Type B pancreatic cell (in vitro differentiated cells): ENCODE measurements around the gene GRIN2B. TPM values are rescaled to one million over a fixed set of nuclear protein-coding genes. Genes with fewer than 3 reads are reported as not detected.

Source experiments
- DNase-seq: peaks from one replicate; pipeline ENCODE4 v3.0.0; 2021; ENCODE audit warnings: mixed read lengths; ENCODE audit not compliant: unreplicated experiment; ENCODE audit errors: extremely low spot score
- H3K27ac Mint-ChIP-seq: 2 replicates; pipeline ENCODE4 v1.8.0; 2021; ENCODE audit warnings: mild to moderate bottlenecking, mixed read lengths
- H3K27me3 Mint-ChIP-seq: 2 replicates; pipeline ENCODE4 v1.8.0; 2021; ENCODE audit warnings: mixed read lengths
- H3K36me3 Mint-ChIP-seq: 2 replicates; pipeline ENCODE4 v1.8.0; 2021; ENCODE audit warnings: mixed read lengths
- H3K4me1 Mint-ChIP-seq: one replicate; pipeline ENCODE4 v1.8.0; 2021; ENCODE audit warnings: mixed read lengths; ENCODE audit not compliant: unreplicated experiment
- H3K4me3 Mint-ChIP-seq: 2 replicates; pipeline ENCODE4 v1.8.0; 2021; ENCODE audit warnings: mild to moderate bottlenecking, mixed read lengths
- H3K9me3 Mint-ChIP-seq: 2 replicates; pipeline ENCODE4 v1.8.0; 2021; ENCODE audit warnings: mixed read lengths
- total RNA-seq: library from RNA; stranded (reverse); gene quantifications from 2 replicates; pipeline ENCODE4 v1.2.1, GENCODE V29; 2021; ENCODE audit warnings: low replicate concordance
- TF ChIP-seq, protein P1 (sequence below): fragments of 200-600 bp; sonication (generic); conservative IDR thresholded peaks from 2 replicates; pipeline ENCODE4 v1.5.0; 2021; ENCODE audit warnings: antibody characterized with exemption, mild to moderate bottlenecking

GRIN2B gene
- total RNA-seq, 1 donor from 2014 or later = 1.6 TPM

DNA sequence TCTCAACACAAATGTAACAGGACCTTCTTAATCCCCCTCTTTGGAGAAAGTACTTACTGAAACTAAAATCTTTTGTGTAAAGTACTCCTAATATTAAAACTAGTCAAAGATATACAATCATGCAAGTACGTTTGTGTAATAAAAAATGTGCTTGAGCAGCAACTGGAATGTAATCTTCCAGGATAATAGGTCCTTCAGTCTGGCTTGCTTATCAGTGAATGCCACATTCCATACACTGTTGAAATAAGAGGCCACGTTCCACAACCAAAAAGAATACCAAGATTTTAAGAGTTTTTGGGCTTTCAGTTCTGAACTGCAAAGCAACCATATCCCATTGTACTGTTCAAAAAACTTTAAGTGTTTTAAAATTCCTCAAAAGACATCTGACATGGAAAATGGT, 26.2 kb upstream of the GRIN2B start:
- Mint-ChIP-seq H3K4me3 (no peak overlapping the region), H3K9me3 (peaks cover 13% of the 10 kb centered on the region), H3K36me3 (no peaks in the 10 kb centered on the region), H3K4me1 (no peaks in the 10 kb centered on the region), H3K27me3 (peaks cover 24% of the 10 kb centered on the region), H3K27ac (no peak overlapping the region)
- no peak for DNase-seq
- TF ChIP-seq, protein P1, sequence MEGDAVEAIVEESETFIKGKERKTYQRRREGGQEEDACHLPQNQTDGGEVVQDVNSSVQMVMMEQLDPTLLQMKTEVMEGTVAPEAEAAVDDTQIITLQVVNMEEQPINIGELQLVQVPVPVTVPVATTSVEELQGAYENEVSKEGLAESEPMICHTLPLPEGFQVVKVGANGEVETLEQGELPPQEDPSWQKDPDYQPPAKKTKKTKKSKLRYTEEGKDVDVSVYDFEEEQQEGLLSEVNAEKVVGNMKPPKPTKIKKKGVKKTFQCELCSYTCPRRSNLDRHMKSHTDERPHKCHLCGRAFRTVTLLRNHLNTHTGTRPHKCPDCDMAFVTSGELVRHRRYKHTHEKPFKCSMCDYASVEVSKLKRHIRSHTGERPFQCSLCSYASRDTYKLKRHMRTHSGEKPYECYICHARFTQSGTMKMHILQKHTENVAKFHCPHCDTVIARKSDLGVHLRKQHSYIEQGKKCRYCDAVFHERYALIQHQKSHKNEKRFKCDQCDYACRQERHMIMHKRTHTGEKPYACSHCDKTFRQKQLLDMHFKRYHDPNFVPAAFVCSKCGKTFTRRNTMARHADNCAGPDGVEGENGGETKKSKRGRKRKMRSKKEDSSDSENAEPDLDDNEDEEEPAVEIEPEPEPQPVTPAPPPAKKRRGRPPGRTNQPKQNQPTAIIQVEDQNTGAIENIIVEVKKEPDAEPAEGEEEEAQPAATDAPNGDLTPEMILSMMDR = no peak

DNA sequence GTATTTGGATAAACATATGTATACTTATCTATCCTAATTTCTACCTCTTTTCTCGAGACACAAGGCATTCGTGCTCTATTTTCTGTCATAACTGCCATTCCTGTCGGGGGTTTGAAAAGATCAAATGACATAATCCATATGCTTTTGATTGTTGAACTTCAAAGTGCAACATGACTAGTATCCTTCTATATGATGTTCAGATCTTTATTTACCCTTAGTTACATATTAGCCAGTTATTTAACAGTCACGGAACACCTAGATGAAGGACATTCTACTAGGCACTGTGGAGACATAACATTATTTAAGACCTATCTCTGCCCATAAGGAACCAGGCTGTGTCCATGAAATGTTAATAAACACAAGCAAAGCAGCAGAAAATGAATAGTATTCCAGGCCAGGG, 11.2 kb upstream of the GRIN2B start:
- DNase-seq = no peak
- H3K36me3 Mint-ChIP-seq = no peaks in the 10 kb centered on the region
- no peaks in the 10 kb centered on the region for H3K4me1 Mint-ChIP-seq
- no peak overlapping the region for H3K4me3 Mint-ChIP-seq
- peaks cover 23% of the 10 kb centered on the region for H3K27me3 Mint-ChIP-seq
- TF ChIP-seq, protein P1 = no peak
- no peaks in the 10 kb centered on the region for H3K9me3 Mint-ChIP-seq
- no peak overlapping the region for H3K27ac Mint-ChIP-seq

DNA sequence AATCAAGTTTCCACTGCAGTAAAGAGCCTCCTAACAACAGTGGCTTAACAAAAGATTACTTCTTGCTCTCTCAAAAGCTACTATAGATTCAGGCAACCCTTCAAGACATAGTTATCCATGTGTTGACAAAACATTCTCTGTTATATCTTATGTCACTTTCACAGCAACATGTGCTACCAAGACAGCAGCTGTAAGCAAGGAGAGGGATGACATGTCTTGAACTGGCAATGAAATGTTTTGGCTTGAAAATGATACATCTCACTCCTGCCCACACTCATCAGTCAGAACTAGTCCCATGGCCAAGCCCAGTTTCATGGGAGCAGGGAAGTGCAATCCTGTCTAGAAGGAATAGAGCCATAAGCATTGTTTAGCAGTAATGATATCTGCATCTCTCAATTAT, 10.7 kb upstream of the GRIN2B start:
- no peak overlapping the region for H3K27ac Mint-ChIP-seq
- TF ChIP-seq, protein P1 = no peak

DNA sequence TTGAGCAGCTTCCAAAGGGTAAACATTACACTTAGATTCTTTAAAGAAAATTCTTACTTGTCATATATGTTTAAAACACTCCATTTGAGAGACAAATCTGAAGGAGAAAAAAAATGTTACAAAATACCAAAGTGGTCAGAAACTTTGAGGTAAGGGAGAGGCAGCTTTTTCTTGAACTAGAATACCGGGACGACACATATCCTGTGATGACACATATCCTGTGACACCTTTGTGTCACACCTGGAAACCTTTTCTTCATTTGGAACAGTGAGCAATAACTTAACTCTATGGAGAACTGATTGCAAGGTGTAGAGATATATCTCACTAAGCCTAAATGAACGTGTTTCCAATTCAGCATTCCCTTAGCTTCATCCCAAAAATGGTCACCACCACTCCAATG, 4.6 kb upstream of the GRIN2B start:
- no peak for DNase-seq
- Mint-ChIP-seq H3K27me3 (peaks cover 60% of the 10 kb centered on the region), H3K4me1 (no peaks in the 10 kb centered on the region), H3K27ac (no peak overlapping the region), H3K9me3 (no peaks in the 10 kb centered on the region), H3K4me3 (no peak overlapping the region), H3K36me3 (no peaks in the 10 kb centered on the region)
- TF ChIP-seq, protein P1 = no peak

More for the DNA sequence above, 10.7 kb upstream of the GRIN2B start:
- Mint-ChIP-seq H3K27me3 (peaks cover 24% of the 10 kb centered on the region), H3K4me3 (no peak overlapping the region), H3K4me1 (no peaks in the 10 kb centered on the region), H3K9me3 (no peaks in the 10 kb centered on the region), H3K36me3 (no peaks in the 10 kb centered on the region)
- no peak for DNase-seq

DNA sequence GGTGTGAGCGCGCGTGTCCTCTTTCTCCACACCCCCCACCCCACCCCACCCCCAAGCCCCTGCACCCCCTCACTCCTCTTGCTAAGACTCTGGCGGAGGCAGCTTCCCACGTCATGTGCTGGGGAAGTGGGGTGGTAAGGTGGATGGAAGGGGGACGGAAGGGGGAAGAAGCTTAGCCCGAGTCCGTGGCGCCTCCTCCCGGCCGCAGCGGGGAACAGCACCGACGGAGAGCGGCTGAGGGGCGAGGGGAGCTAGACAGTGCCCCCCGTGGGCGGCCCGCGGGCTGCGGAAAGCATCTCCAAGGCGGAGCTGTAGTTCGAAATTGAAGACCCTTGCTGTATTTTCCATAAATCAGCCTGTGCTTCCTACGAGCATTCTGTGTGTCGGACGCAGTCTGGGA, 588 bp upstream of the GRIN2B start:
- TF ChIP-seq, protein P1 = peak; percentile 85
- no peak overlapping the region for H3K27ac Mint-ChIP-seq
- H3K27me3 Mint-ChIP-seq = peaks cover 84% of the 10 kb centered on the region
- H3K36me3 Mint-ChIP-seq = peaks cover 3% of the 10 kb centered on the region
- no peaks in the 10 kb centered on the region for H3K4me1 Mint-ChIP-seq
- no peaks in the 10 kb centered on the region for H3K9me3 Mint-ChIP-seq
- H3K4me3 Mint-ChIP-seq = peak overlapping the region; percentile 92
- no peak for DNase-seq
